Thyroid gland (tissue), 4 donors: ENCODE data around the gene FYN. TPM values are rescaled to one million over a fixed set of nuclear protein-coding genes. Genes with fewer than 3 reads are reported as not detected.

Source experiments
- DNase-seq, 2 donors: peaks; one replicate each; pipeline ENCODE4 v3.0.0-alpha.2; 2019
- H3K27ac ChIP-seq, 3 donors: fragments of 200-600 bp; sonication (generic); 1 replicate in 2 of 3; 2 replicates in 1 of 3; pipeline ENCODE4 v1.5.1; 2016 to 2019; ENCODE audit warnings: mild to moderate bottlenecking in 1 of 3, moderate library complexity in 1 of 3
- H3K27me3 ChIP-seq: fragments of 200-600 bp; sonication (generic); one replicate; pipeline ENCODE4 v1.5.1; 2019
- H3K36me3 ChIP-seq, 2 donors: fragments of 200-600 bp; sonication (generic); one replicate each; pipeline ENCODE4 v1.5.1; 2016 to 2019
- H3K4me1 ChIP-seq, 2 donors: fragments of 200-600 bp; sonication (generic); one replicate each; pipeline ENCODE4 v1.5.1; 2017 to 2019
- H3K4me3 ChIP-seq, 3 donors: fragments of 200-600 bp; sonication (generic); replicated peaks in 1 of 3; 1 replicate in 2 of 3; 2 replicates in 1 of 3; pipeline ENCODE4 v1.5.1; 2016; ENCODE audit warnings: mild to moderate bottlenecking in 1 of 3
- H3K9me3 ChIP-seq: fragments of 200-600 bp; sonication (generic); one replicate; pipeline ENCODE4 v1.5.1; 2017
- POLR2A ChIP-seq, 2 donors: fragments of 450-650 bp; IDR thresholded peaks; one replicate each; pipeline ENCODE4 v1.6.1; 2017; ENCODE audit warnings: antibody characterized with exemption in 2 of 2, mild to moderate bottlenecking in 2 of 2, moderate library complexity in 1 of 2
- WGBS, 2 donors: methylation state at CpG; one replicate each; pipeline ENCODE4 v1.1.5; 2017; 5-methylcytosine and 5-hydroxymethylcytosine counted together
- intact Hi-C: fragments of 100-400 bp; cut with DNase I; formaldehyde crosslinking; loops from one replicate; pipeline ENCODE4 v1.15.1; 2023
- total RNA-seq, 4 donors: library from RNA; depleted of rRNA; stranded (reverse); fragments of >200 nt; gene quantifications; one replicate each; pipeline ENCODE4 v1.2.3, GENCODE V29; 2016
- TF ChIP-seq, protein P1 (sequence below), 6 experiments: fragments of 200-600 bp in 3 of 6; fragments of 450-650 bp in 3 of 6; sonication (generic) in 3 of 6; IDR thresholded peaks; one replicate each; pipeline ENCODE4 v1.5.1; 2016 to 2019; ENCODE audit warnings: antibody characterized with exemption in 6 of 6, mild to moderate bottlenecking in 2 of 6, inconsistent platforms in 1 of 6, moderate library complexity in 1 of 6

FYN gene
- total RNA-seq, 4 donors from 2014 or later = 67.0 to 206 (median 95.9) TPM

DNA sequence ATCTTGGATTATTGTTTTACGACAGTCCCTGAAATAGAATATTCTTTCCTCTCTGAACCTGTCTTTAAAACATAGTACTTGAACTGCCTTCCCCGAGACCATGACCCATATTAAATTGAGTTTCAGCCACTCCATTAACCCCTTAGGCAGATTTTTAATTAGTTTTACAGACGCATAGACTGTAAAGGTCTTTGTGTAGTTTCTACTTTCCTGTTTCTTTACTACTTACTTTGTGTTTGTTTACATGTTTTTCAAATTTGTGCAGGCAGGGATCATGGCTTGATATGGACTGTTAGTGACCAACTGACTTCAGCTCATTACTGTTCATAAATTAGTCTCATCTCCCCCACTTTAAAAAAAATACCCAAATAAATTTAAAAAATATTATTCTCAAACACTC, 53.8 kb downstream of the FYN start:
- Histone ChIP-seq H3K9me3 (no peaks in the 10 kb centered on the region), H3K27me3 (no peaks in the 10 kb centered on the region), H3K4me3 (no peak overlapping the region), H3K27ac (no peak overlapping the region), H3K4me1 (peaks cover 0 to 19% of the 10 kb centered on the region in 2 donors), H3K36me3 (no peaks in the 10 kb centered on the region)
- DNase-seq = no peak
- 95 to 97% methylated on average over 3 of the region's 3 CpGs for WGBS, 2 donors
- TF ChIP-seq POLR2A (IDR thresholded peaks at IDR 0.05) = no peak
- TF ChIP-seq, protein P1, sequence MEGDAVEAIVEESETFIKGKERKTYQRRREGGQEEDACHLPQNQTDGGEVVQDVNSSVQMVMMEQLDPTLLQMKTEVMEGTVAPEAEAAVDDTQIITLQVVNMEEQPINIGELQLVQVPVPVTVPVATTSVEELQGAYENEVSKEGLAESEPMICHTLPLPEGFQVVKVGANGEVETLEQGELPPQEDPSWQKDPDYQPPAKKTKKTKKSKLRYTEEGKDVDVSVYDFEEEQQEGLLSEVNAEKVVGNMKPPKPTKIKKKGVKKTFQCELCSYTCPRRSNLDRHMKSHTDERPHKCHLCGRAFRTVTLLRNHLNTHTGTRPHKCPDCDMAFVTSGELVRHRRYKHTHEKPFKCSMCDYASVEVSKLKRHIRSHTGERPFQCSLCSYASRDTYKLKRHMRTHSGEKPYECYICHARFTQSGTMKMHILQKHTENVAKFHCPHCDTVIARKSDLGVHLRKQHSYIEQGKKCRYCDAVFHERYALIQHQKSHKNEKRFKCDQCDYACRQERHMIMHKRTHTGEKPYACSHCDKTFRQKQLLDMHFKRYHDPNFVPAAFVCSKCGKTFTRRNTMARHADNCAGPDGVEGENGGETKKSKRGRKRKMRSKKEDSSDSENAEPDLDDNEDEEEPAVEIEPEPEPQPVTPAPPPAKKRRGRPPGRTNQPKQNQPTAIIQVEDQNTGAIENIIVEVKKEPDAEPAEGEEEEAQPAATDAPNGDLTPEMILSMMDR (IDR thresholded peaks at IDR 0.05) = no peak
- intact Hi-C loops = no loop called here

DNA sequence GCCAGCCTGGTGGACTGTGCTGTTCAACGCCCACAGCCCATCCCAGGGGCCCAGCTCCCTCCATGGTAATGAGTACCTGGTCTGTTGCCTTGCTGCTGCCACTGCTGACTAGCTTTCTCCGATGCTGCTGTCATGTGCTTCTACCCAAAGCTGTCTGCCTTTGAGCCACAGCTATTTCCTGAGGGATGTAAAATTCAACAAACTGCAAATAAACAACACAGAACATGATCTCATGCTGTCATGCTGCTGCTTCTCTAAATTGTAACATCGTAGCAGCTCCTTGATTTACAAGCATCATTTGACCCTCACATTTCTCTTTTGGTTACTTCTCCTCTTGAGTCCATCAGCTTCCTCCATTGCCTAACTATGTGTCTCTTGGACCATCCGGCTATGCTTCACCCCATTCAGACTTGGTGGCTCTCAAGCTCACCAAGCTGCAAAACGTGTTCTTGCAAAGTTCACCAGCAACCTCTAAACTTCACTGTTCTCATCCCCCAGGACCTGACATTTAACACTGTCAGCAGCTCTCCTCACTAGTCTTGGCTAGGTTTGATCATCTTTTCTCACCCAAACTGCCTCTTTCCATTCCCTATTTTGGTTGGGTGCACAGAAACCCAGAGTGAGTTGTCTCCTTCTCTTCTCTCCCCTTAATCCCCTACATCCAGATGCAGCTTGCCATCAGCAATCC, 54.6 kb downstream of the FYN start:
- Histone ChIP-seq H3K4me3 (no peak overlapping the region), H3K36me3 (no peaks in the 10 kb centered on the region), H3K9me3 (no peaks in the 10 kb centered on the region), H3K27me3 (no peaks in the 10 kb centered on the region), H3K27ac (no peak overlapping the region), H3K4me1 (peaks cover 0 to 11% of the 10 kb centered on the region in 2 donors)
- DNase-seq = no peak
- WGBS, 2 donors = 62 to 71% methylated on average over 5 of the region's 5 CpGs
- TF ChIP-seq, protein P1 (IDR thresholded peaks at IDR 0.05) = no peak
- TF ChIP-seq POLR2A (IDR thresholded peaks at IDR 0.05) = no peak
- intact Hi-C loops = no loop called here

DNA sequence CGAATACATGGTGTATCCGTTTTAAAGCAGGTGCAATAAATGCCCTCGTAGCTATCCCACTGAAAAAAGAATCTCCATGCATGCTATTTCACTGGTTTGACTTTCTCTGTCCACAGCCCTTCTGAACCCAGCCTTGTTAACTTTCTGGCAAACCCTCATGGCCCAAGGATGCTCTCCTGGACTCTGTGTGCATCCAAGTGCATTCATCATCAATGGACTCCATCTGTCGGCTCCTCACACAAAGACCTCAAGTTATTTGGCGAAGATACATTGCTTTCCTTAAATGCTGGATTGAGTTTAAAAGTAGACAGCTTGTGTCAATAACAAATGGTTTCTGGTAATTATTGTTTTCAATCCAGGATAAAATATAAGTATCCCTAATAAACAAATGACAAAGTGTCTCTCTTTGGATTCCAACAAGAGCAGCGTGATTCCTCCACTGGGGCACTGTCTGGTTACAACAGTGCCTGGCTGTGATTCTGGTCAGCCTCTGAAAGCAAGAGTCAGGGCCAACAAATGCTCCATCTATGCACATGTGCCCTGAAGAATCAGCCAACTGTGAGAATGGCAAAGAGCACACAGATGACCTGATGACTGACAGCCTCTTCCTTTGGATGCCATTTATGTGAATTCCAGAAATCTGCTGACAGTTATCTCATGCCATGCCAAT, 55.7 kb downstream of the FYN start:
- 80 to 96% methylated on average over 6 of the region's 6 CpGs for WGBS, 2 donors
- intact Hi-C loops = no loop called here
- TF ChIP-seq POLR2A (IDR thresholded peaks at IDR 0.05) = no peak
- TF ChIP-seq, protein P1 (IDR thresholded peaks at IDR 0.05) = no peak
- DNase-seq = no peak
- Histone ChIP-seq H3K4me1 (no peaks in the 10 kb centered on the region), H3K4me3 (no peak overlapping the region), H3K36me3 (no peaks in the 10 kb centered on the region), H3K9me3 (no peaks in the 10 kb centered on the region), H3K27ac (no peak overlapping the region), H3K27me3 (no peaks in the 10 kb centered on the region)

DNA sequence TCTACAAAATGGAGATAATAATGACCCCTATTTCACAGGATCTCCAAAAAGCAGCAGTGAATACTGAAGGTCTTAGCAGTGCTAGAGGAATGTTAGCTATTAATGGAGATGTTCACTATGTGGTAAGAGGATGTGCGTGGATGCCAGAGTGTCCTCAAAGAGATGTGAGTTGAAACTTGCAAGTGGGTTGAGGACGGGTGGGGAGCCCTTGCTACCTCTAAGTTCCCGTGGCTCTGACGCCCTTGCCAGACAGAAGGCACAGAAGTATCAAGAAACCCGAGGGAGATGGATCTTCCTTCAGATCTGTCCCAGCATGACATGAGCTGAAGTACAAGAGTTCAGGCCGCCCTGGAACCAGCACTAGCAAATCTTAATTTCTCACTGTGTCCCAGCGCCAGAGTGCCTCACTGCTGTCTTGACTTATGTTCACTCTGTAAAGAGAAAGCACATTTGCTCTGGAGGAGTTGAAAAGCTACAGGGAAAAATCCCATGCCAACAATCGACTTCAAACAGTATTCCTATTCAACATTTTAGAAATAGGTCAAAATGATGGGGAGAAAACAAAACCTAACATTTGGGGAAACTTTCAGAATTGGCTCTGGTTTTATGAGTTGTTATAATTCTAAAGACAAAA, 59.5 kb downstream of the FYN start:
- WGBS, 2 donors = 90 to 94% methylated on average over 8 of the region's 8 CpGs

More for the DNA sequence above, 59.5 kb downstream of the FYN start:
- H3K4me1 ChIP-seq = peaks cover 0 to 15% of the 10 kb centered on the region in 2 donors
- TF ChIP-seq, protein P1 (IDR thresholded peaks at IDR 0.05) = no peak
- TF ChIP-seq POLR2A (IDR thresholded peaks at IDR 0.05) = no peak
- no peaks in the 10 kb centered on the region for H3K36me3 ChIP-seq
- H3K9me3 ChIP-seq = no peaks in the 10 kb centered on the region
- intact Hi-C loops = no loop called here
- no peaks in the 10 kb centered on the region for H3K27me3 ChIP-seq
- no peak for DNase-seq
- H3K27ac ChIP-seq = no peak overlapping the region
- no peak overlapping the region for H3K4me3 ChIP-seq
